Ovary (tissue), 9 donors: ENCODE data around the gene PSG6. TPM values are rescaled to one million over a fixed set of nuclear protein-coding genes. Genes with fewer than 3 reads are reported as not detected.
"Not testable (repeated sequence)": the region's sequence is repeated elsewhere in the genome, so short reads cannot be mapped to it uniquely, and the experiment has no call there.

Experiments used
- DNase-seq, 5 donors: peaks; one replicate each; pipeline ENCODE4 v3.0.0-alpha.2; 2019 to 2020
- H3K27ac ChIP-seq, 2 donors: fragments of 200-600 bp; one replicate each; pipeline versions ENCODE4 v1.5.1 to v1.8.0; 2019 to 2022
- H3K27me3 ChIP-seq: fragments of 200-600 bp; one replicate; pipeline ENCODE4 v1.8.0; 2022
- H3K36me3 ChIP-seq: fragments of 200-600 bp; sonication (generic); one replicate; pipeline ENCODE4 v1.5.1; 2019
- H3K4me1 ChIP-seq: one replicate; pipeline ENCODE4 v1.8.1; 2013; ENCODE audit warnings: mild to moderate bottlenecking, moderate library complexity; ENCODE audit not compliant: insufficient read depth
- H3K4me3 ChIP-seq: fragments of 200-600 bp; sonication (generic); one replicate; pipeline ENCODE4 v1.5.1; 2017
- H3K9me3 ChIP-seq, 2 donors: fragments of 200-600 bp in 1 of 2; sonication (generic) in 1 of 2; one replicate each; pipeline versions ENCODE4 v1.5.1 to v1.8.1; 2013 to 2019; ENCODE audit warnings: mild to moderate bottlenecking in 1 of 2, moderate library complexity in 1 of 2
- CTCF ChIP-seq, 3 donors: fragments of 450-650 bp in 2 of 3; fragments of 200-600 bp in 1 of 3; IDR thresholded peaks; one replicate each; pipeline versions ENCODE4 v1.5.1 to v1.8.0; 2016 to 2022; ENCODE audit warnings: antibody characterized with exemption in 3 of 3, mild to moderate bottlenecking in 1 of 3
- EP300 ChIP-seq: sonication (generic); formaldehyde crosslinking; IDR thresholded peaks from one replicate; pipeline ENCODE4 v1.6.1; 2017; ENCODE audit warnings: antibody characterized with exemption
- POLR2A ChIP-seq: fragments of 450-650 bp; IDR thresholded peaks from one replicate; pipeline ENCODE4 v1.6.1; 2017; ENCODE audit warnings: antibody characterized with exemption, mild to moderate bottlenecking, moderate library complexity
- WGBS, 3 donors: extraction: QIAGEN DNeasy Blood & Tissue Kit in 1 of 3; methylation state at CpG; one replicate each; pipeline versions ENCODE4 v1.1.5 to v1.1.7; 2013 to 2017; 5-methylcytosine and 5-hydroxymethylcytosine counted together
- intact Hi-C, 4 donors: fragments of 100-400 bp; cut with DNase I; formaldehyde crosslinking; loops; one replicate each; pipeline versions ENCODE4 v1.11.0 to v1.15.1; 2022 to 2023
- polyA plus RNA-seq, 2 donors: library from polyadenylated mRNA; stranded (reverse); fragments of 200-250 nt in 1 of 2; fragments of 350-450 nt in 1 of 2; fragmentation: Illumina TruSeq in 1 of 2; extraction: RNeasy Lipid Tissue Mini Kit (QIAGEN cat#74804) in 1 of 2; gene quantifications; one replicate each; pipeline ENCODE4 v1.2.3, GENCODE V29; 2013 to 2014
- total RNA-seq, 7 donors: library from RNA; depleted of rRNA in 2 of 7; stranded (reverse); fragments of >200 nt in 2 of 7; fragmentation: NEBNext Ultra II Directional in 3 of 7; extraction: Animal tissue kit (Norgen Biotek cat#: 25700) in 3 of 7; gene quantifications; one replicate each; pipeline versions ENCODE4 v1.1.0 to v1.2.4, GENCODE V29; 2016 to 2023
- donor health status: DM: no; HTN: no; CAD: no; lungs with moderate emphysema.
- donor health status: DM: no; HTN: no; CAD: no.
- donor health status: Bipolar disorder and iron deficiency.
- donor health status: DM: yes; HTN: yes; CAD: no.
- donor health status: DM: no; HTN: no; CAD: no.
- donor health status: DM: yes; HTN: yes; CAD: no.

Gene PSG6
- total and polyA plus RNA-seq, 9 donors: not detected

- H3K9me3 ChIP-seq, H3K36me3 ChIP-seq, H3K4me3 ChIP-seq, H3K27me3 ChIP-seq, DNase-seq, H3K27ac ChIP-seq, H3K4me1 ChIP-seq, intact Hi-C loops: not testable (repeated sequence)
- 73 to 91% (median 75%) methylated on average over 1 of the region's 1 CpG for WGBS, 3 donors
Observed at GRCh38 chr19:42898656-42899055, 19.0 kb downstream of the PSG6 start.

- H3K36me3 ChIP-seq, H3K27me3 ChIP-seq, H3K4me3 ChIP-seq, H3K4me1 ChIP-seq, intact Hi-C loops, H3K27ac ChIP-seq, H3K9me3 ChIP-seq, DNase-seq: not testable (repeated sequence)
- WGBS, 3 donors: 15 to 28% (median 18%) methylated on average over 1 of the region's 1 CpG
Observed at GRCh38 chr19:42897729-42898128, 20.0 kb downstream of the PSG6 start.

- H3K4me1 ChIP-seq, H3K9me3 ChIP-seq, DNase-seq, H3K27me3 ChIP-seq, H3K27ac ChIP-seq, H3K36me3 ChIP-seq, intact Hi-C loops, H3K4me3 ChIP-seq: not testable (repeated sequence)
- 81 to 84% (median 82%) methylated on average over 7 of the region's 7 CpGs for WGBS, 3 donors
Observed at GRCh38 chr19:42890446-42890845, 27.2 kb downstream of the PSG6 start.

- not testable (repeated sequence) for H3K4me3 ChIP-seq
Observed at GRCh38 chr19:42887876-42888445, 29.7 kb downstream of the PSG6 start.

GRCh38 chr19:42882730-42883129 lies 35.0 kb downstream of the PSG6 start:
- WGBS, 3 donors: 75 to 80% (median 75%) methylated on average over 2 of the region's 2 CpGs

More at GRCh38 chr19:42887876-42888445, 29.7 kb downstream of the PSG6 start:
- H3K27ac ChIP-seq, H3K27me3 ChIP-seq, H3K4me1 ChIP-seq, DNase-seq, H3K36me3 ChIP-seq, H3K9me3 ChIP-seq, intact Hi-C loops: not testable (repeated sequence)

GRCh38 chr19:42882010-42882409 lies 35.7 kb downstream of the PSG6 start:
- H3K27me3 ChIP-seq, H3K27ac ChIP-seq, intact Hi-C loops, H3K36me3 ChIP-seq, H3K9me3 ChIP-seq, DNase-seq, H3K4me3 ChIP-seq, H3K4me1 ChIP-seq: not testable (repeated sequence)
- WGBS, 3 donors: 43 to 63% (median 59%) methylated on average over 5 of the region's 5 CpGs

More at GRCh38 chr19:42882730-42883129, 35.0 kb downstream of the PSG6 start:
- DNase-seq, H3K36me3 ChIP-seq, H3K4me1 ChIP-seq, H3K27me3 ChIP-seq, intact Hi-C loops, H3K27ac ChIP-seq, H3K4me3 ChIP-seq, H3K9me3 ChIP-seq: not testable (repeated sequence)

- DNase-seq, intact Hi-C loops: not testable (repeated sequence)
- WGBS, 3 donors: 48 to 61% (median 57%) methylated on average over 8 of the region's 8 CpGs
Observed at GRCh38 chr19:42881279-42881678, 36.4 kb downstream of the PSG6 start.

GRCh38 chr19:42880621-42881020 lies 37.1 kb downstream of the PSG6 start:
- DNase-seq, intact Hi-C loops, H3K9me3 ChIP-seq, H3K27me3 ChIP-seq, H3K36me3 ChIP-seq, H3K4me3 ChIP-seq, H3K4me1 ChIP-seq, H3K27ac ChIP-seq: not testable (repeated sequence)
- WGBS, 3 donors: 84 to 88% (median 87%) methylated on average over 9 of the region's 9 CpGs

More at GRCh38 chr19:42881279-42881678, 36.4 kb downstream of the PSG6 start:
- H3K27me3 ChIP-seq, H3K27ac ChIP-seq, H3K4me1 ChIP-seq, H3K4me3 ChIP-seq, H3K36me3 ChIP-seq, H3K9me3 ChIP-seq: not testable (repeated sequence)

GRCh38 chr19:42879613-42880012 lies 38.1 kb downstream of the PSG6 start, which contains the start of gene PSG1:
PSG1 (minus strand) TSS chr19:42879713; CDS start chr19:42879581, 132 bp downstream.
- intact Hi-C loops: no loop called here
- no peak within 1 kb of the TSS for H3K27ac ChIP-seq
- WGBS, 3 donors: 23 to 71% (median 60%) methylated on average over 2 of the region's 2 CpGs

GRCh38 chr19:42876596-42876995 lies 41.1 kb downstream of the PSG6 start:
- H3K36me3 ChIP-seq, H3K4me3 ChIP-seq, H3K27me3 ChIP-seq, H3K9me3 ChIP-seq, H3K4me1 ChIP-seq, H3K27ac ChIP-seq, DNase-seq, intact Hi-C loops: not testable (repeated sequence)

More at GRCh38 chr19:42879613-42880012, 38.1 kb downstream of the PSG6 start, which contains the start of gene PSG1:
- no peak within 1 kb of the TSS for H3K4me3 ChIP-seq
- no peaks in the 10 kb centered on the region for H3K4me1 ChIP-seq
- H3K9me3 ChIP-seq: no peaks in the 10 kb centered on the region
- TF ChIP-seq EP300 (no peak), POLR2A (no peak), CTCF (IDR thresholded peaks at IDR 0.05) (no peak)
- no peak for DNase-seq
- H3K27me3 ChIP-seq: no peaks in the 10 kb centered on the region
- H3K36me3 ChIP-seq: no peaks in the 10 kb centered on the region

GRCh38 chr19:42875881-42876280 lies 41.8 kb downstream of the PSG6 start:
- H3K9me3 ChIP-seq, H3K27me3 ChIP-seq, H3K27ac ChIP-seq, H3K4me3 ChIP-seq, DNase-seq, H3K36me3 ChIP-seq, H3K4me1 ChIP-seq, intact Hi-C loops: not testable (repeated sequence)
- WGBS, 3 donors: 26 to 45% (median 27%) methylated on average over 1 of the region's 1 CpG
